Aorta (tissue), 5 donors: ENCODE measurements around the gene FERMT1. TPM values are rescaled to one million over a fixed set of nuclear protein-coding genes. Genes with fewer than 3 reads are reported as not detected.
"Not testable (repeated sequence)": the region's sequence is repeated elsewhere in the genome, so short reads cannot be mapped to it uniquely, and the experiment has no call there.

Source experiments
- ATAC-seq: fragments of 200-7000 bp; cut with Tn5 transposase; one replicate; pipeline ENCODE4 v1.9.1; 2022; ENCODE audit warnings: moderate library complexity; ENCODE audit not compliant: low FRiP score
- DNase-seq, 2 donors: peaks; one replicate each; pipeline ENCODE4 v3.0.0-alpha.2; 2020
- H3K27ac ChIP-seq, 2 donors: one replicate each; pipeline ENCODE4 v1.5.1; 2013; ENCODE audit warnings: low read length in 2 of 2, mild to moderate bottlenecking in 2 of 2, moderate library complexity in 2 of 2, control low read depth in 1 of 2, inconsistent platforms in 1 of 2, low read depth in 1 of 2
- H3K27me3 ChIP-seq, 2 donors: one replicate each; pipeline ENCODE4 v1.6.1; 2013; ENCODE audit warnings: control low read depth in 1 of 2, low read length in 1 of 2, mild to moderate bottlenecking in 1 of 2, moderate library complexity in 1 of 2; ENCODE audit not compliant: insufficient read depth in 2 of 2, control insufficient read depth in 1 of 2
- H3K36me3 ChIP-seq, 2 donors: one replicate each; pipeline ENCODE4 v1.6.1; 2013; ENCODE audit warnings: control low read depth in 1 of 2, low read length in 1 of 2, mild to moderate bottlenecking in 1 of 2; ENCODE audit not compliant: insufficient read depth in 2 of 2, control insufficient read depth in 1 of 2
- H3K4me1 ChIP-seq, 2 donors: one replicate each; pipeline ENCODE4 v1.6.1; 2013; ENCODE audit warnings: low read length in 2 of 2, control low read depth in 1 of 2, mild to moderate bottlenecking in 1 of 2, moderate library complexity in 1 of 2; ENCODE audit not compliant: insufficient read depth in 2 of 2, control insufficient read depth in 1 of 2
- H3K4me3 ChIP-seq, 2 donors: one replicate each; pipeline ENCODE4 v1.5.1; 2013; ENCODE audit warnings: low read length in 2 of 2, control low read depth in 1 of 2, mild to moderate bottlenecking in 1 of 2
- H3K9me3 ChIP-seq: one replicate; pipeline ENCODE4 v1.6.1; 2013; ENCODE audit warnings: mild to moderate bottlenecking, low read length; ENCODE audit not compliant: control insufficient read depth
- WGBS, 2 donors: extraction: QIAGEN DNeasy Blood & Tissue Kit; methylation state at CpG; one replicate each; pipeline ENCODE4 v1.1.7; 2013; 5-methylcytosine and 5-hydroxymethylcytosine counted together
- intact Hi-C, 2 donors: fragments of 100-400 bp; cut with DNase I; formaldehyde crosslinking; loops; one replicate each; pipeline versions ENCODE4 v1.14.2 to v1.15.0; 2022
- polyA plus RNA-seq, 2 donors: library from polyadenylated mRNA; stranded (reverse); fragments of 200-250 nt; gene quantifications; one replicate each; pipeline ENCODE4 v1.2.3, GENCODE V29; 2013
- total RNA-seq, 2 donors: library from RNA; stranded (reverse); fragmentation: NEBNext Ultra II Directional; extraction: Animal tissue kit (Norgen Biotek cat#: 25700); gene quantifications; one replicate each; pipeline ENCODE4 v1.2.1, GENCODE V29; 2021
- donor health status: healthy with polysubstance abuse.
- donor health status: Bipolar disorder and iron deficiency.
- donor health status: DM: no; HTN: no; CAD: no.
- donor health status: DM: no; HTN: no; CAD: no.
- donor health status: DM: yes; HTN: yes; CAD: no.

FERMT1 gene
- total and polyA plus RNA-seq, 4 donors: 0.03 to 1.5 (median 0.76) TPM

DNA sequence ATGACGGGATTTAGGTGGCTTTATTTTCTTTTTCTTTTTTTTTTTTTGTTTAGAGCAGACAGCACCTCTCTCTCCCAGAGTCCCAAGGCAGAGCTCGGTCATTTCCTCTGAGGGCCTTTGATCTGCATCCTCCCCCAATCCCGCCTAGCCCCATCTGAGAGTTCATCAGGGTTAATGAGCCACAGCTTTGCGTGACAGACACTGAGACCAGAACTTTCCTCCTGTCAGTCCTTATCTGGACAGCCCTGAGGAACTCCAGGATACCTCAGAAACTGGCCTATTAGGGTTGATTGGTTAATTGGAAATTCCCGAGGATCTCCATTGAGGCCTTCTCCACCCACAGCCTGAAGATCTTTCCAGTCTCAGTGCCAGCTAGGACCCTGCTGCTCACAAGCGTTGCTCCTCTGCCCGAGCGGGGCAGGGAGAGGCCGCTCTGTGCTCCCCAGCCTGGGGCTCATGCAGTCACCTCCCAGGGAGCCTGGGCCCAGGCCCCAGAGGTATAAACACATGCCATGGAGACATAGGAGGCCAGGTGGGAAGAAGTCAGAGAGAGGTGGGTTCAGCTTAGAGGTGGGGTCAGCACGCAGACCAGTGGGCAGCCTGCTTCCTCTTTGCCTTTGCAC is 67.6 kb downstream of the FERMT1 start:
- WGBS, 2 donors: 93 to 94% methylated on average over 10 of the region's 10 CpGs
- no peak for ATAC-seq
- H3K27ac ChIP-seq: no peak overlapping the region
- H3K4me1 ChIP-seq: no peaks in the 10 kb centered on the region
- DNase-seq: no peak
- H3K27me3 ChIP-seq: no peaks in the 10 kb centered on the region
- intact Hi-C loops: no loop called here
- no peak overlapping the region for H3K4me3 ChIP-seq
- H3K36me3 ChIP-seq: no peaks in the 10 kb centered on the region
- no peaks in the 10 kb centered on the region for H3K9me3 ChIP-seq

DNA sequence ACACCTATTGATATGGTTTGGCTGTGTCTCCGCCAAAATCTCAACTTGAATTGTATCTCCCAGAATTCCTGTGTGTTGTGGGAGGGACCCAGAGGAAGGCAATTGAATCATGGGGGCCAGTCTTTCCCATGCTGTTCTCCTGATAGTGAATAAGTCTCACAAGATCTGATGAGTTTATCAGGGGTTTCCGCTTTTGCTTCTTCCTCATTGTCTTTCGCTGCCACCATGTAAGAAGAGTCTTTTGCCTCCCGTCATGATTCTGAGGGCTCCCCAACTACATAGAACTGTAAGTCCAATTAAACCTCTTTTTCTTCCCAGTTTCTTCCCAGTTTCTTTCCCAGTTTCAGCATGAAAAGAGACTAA is 68.2 kb downstream of the FERMT1 start:
- H3K9me3 ChIP-seq, ATAC-seq, DNase-seq, H3K27ac ChIP-seq, H3K4me3 ChIP-seq, H3K36me3 ChIP-seq, H3K4me1 ChIP-seq, intact Hi-C loops, H3K27me3 ChIP-seq: not testable (repeated sequence)
- 91 to 95% methylated on average over 4 of the region's 4 CpGs for WGBS, 2 donors

DNA sequence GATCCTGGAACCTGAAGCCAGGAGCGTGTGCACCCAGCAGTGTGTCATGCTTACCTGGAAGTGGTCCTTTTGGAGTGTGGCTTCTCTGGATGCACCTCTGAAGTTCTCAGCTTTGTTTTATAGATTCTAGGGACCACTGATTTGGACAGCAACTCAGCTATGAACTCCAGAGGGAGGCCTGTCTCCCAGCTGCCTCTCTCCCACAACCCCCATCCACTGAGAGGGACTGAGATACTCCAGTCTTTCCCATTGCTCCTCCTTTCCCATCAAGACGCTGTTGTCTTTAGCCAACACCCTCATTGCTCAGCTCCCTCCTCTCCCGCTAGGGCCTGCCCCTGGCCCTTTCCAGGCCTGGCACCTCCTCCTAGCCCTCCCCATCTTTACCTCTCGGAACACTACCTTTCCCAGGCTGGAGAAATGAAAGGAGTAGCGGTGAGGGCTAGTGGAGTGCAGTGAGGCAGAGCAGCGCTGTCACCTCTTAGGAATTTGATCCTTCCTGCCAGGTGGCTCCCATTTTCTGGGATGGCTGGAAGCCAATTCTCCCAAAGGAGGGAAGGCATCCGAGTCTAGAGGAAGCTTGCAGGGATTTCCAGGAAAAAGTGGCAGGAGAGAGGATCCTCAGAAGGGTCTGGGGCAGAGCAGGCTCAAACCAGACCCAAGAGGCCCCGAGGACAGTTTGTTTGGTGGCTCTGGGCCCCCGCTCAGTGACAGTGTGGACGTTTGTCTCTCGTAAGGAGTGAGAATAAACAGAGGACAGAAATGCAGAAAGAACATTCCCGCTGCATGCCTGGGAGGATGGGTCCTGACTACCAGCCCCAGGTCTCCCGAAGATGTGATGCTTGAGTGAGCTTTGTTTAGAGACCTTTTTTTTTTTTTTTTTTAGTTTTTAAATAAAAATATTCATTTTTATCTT is 68.8 kb downstream of the FERMT1 start, which contains the start of gene LRRN4:
Gene LRRN4 (minus strand): TSS at position 285 of the 913 bp plus-strand sequence. CDS start 1,261 bp downstream, outside the sequence.
- 56 to 59% methylated on average over 13 of the region's 13 CpGs for WGBS, 2 donors
- H3K36me3 ChIP-seq: no peaks in the 10 kb centered on the region
- H3K27me3 ChIP-seq: no peaks in the 10 kb centered on the region
- intact Hi-C loops: no loop called here
- no peak within 1 kb of the TSS for H3K27ac ChIP-seq
- no peak for ATAC-seq
- no peak for DNase-seq
- no peak within 1 kb of the TSS for H3K4me3 ChIP-seq
- H3K9me3 ChIP-seq: no peaks in the 10 kb centered on the region
- no peaks in the 10 kb centered on the region for H3K4me1 ChIP-seq

DNA sequence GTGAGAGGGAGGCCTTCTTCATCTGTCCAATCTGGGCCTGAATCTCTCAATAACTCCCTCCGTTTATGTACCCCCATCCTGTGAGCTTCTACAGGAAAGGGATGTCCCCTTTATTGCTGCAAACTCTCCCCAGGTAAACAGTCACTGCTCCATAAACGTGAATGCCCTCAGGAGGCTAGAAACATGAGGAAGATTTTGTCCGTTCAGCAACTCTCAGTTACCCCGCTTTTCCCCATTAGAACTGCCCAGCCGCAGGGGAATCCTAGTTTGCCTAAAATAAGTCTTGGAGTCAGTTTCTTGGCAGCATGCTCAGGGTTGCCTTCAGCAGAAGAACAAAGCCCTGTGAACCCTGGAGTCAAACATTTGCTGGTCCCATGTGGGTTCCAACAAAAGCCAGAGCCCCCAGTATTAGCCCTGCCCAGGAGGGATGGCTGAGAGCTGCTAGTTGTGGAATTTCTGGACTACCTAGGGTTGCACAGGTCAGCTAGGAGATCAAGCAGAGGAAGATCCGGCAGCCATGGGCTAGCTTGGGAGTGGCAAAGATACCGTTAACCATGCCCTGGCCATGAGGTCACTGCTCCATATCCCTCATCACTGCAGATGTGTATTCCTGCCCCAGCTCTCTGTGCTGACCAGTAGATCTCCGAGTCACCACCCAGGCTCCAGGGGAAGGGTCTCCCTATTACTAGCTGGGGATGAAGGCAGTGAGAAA is 69.6 kb downstream of the FERMT1 start:
- ATAC-seq: no peak
- intact Hi-C loops: no loop called here
- Histone ChIP-seq H3K27me3 (no peaks in the 10 kb centered on the region), H3K36me3 (no peaks in the 10 kb centered on the region), H3K4me1 (no peaks in the 10 kb centered on the region), H3K9me3 (no peaks in the 10 kb centered on the region), H3K4me3 (no peak overlapping the region), H3K27ac (no peak overlapping the region)
- no peak for DNase-seq
- WGBS, 2 donors: 41% methylated on average over 8 of the region's 8 CpGs

DNA sequence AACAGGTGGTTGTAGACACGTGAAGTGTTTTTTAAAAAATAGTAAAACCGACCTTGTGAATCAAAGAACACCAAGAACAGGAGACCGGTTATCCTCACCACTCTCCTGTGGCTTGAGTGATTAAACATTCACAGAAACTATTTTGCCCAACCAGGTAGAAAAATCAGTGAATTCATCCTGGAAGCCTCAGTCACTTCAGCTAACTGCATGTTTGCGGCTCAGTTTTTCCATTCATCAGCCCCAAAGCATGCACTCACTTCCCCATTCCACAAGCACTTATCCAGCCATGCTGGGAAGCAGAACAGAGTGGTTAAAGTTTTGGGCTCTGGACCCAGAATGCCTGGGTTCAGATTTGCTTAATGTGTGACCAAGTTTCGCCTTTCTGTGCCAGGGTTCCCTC is 71.3 kb downstream of the FERMT1 start:
- Histone ChIP-seq H3K36me3 (no peaks in the 10 kb centered on the region), H3K4me1 (no peaks in the 10 kb centered on the region), H3K27ac (no peak overlapping the region), H3K9me3 (no peaks in the 10 kb centered on the region), H3K4me3 (no peak overlapping the region), H3K27me3 (no peaks in the 10 kb centered on the region)
- WGBS, 2 donors: 38 to 45% methylated on average over 5 of the region's 5 CpGs
- intact Hi-C loops: no loop called here
- ATAC-seq (no peak), DNase-seq (no peak)

DNA sequence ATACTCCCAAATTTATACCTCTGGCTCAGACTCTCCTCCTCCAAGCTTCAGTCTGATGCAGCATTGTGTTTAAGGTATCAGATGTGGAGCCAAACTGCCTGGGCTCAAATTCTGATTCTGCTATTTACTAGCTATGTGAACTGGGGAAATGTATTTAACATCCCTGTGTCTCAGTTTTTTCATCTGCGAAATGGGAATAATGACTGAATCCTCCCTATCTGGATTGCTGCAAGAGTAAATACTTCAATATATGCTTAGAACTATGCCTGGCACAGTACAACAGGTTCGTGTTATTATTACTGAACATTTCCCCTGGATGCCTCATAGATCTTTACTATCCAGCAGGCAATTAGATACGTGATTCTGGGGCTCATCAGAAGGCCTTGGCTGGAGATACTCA is 74.4 kb downstream of the FERMT1 start:
- no peak for ATAC-seq

DNA sequence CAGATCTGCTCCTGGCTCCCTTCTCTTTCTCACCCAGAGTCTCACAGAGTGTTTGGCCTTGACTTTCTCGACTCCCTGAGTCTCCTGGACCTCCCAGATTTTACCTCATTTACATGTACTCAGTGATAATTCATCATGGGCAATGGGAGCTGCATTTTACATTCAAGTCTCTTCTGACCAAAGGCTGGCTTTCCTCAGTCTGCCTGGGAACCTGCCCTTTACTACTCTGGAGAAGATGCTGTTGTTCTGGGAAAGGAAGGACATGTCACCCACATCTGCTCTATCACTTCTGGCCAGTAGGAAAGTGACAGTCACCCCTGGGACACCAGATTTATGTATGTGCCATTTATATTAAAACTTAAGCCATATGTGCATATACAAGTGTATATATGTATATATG is 76.4 kb downstream of the FERMT1 start:
- WGBS, 2 donors: 58 to 86% methylated on average over 1 of the region's 1 CpG
- Histone ChIP-seq H3K4me3 (no peak overlapping the region), H3K36me3 (no peaks in the 10 kb centered on the region), H3K27me3 (no peaks in the 10 kb centered on the region), H3K4me1 (no peaks in the 10 kb centered on the region), H3K9me3 (no peaks in the 10 kb centered on the region), H3K27ac (no peak overlapping the region)
- intact Hi-C loops: no loop called here
- DNase-seq (no peak), ATAC-seq (no peak)

More for the DNA sequence above, 74.4 kb downstream of the FERMT1 start:
- no peak for DNase-seq
- Histone ChIP-seq H3K9me3 (no peaks in the 10 kb centered on the region), H3K27ac (no peak overlapping the region), H3K4me1 (no peaks in the 10 kb centered on the region), H3K36me3 (no peaks in the 10 kb centered on the region), H3K4me3 (no peak overlapping the region), H3K27me3 (no peaks in the 10 kb centered on the region)
- intact Hi-C loops: no loop called here
- 89 to 93% methylated on average over 3 of the region's 3 CpGs for WGBS, 2 donors

DNA sequence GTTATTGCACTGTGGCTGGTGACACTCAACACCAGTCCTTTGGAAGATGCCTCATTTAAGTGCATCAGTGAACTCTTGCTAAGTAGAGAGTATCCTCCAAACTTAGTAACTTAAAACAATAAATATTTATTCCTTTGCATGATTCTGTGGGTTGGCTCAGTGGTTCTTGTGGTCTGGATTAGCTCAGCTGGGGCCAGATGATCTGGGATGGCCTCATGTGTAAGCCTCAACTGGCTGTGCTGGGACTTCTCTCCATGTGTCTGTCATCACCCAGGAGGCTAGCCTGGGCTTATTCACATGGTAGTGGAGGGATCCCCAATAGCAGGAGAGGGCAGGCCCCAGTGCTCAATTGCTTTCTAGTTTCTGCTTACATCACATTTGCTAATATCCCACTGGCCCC is 77.3 kb downstream of the FERMT1 start:
- DNase-seq: no peak
- no peak overlapping the region for H3K4me3 ChIP-seq
- no peak for ATAC-seq
- H3K36me3 ChIP-seq: peaks cover 0 to 3% of the 10 kb centered on the region in 2 donors
- intact Hi-C loops: no loop called here
- no peaks in the 10 kb centered on the region for H3K9me3 ChIP-seq
- H3K27me3 ChIP-seq: no peaks in the 10 kb centered on the region
- H3K27ac ChIP-seq: no peak overlapping the region
- H3K4me1 ChIP-seq: no peaks in the 10 kb centered on the region
